NCI-H1105 treated with DMSO at 0.1 percent for 48 hours (cell line): ENCODE data around the gene ATCAY.

Experiments
- DNase-seq: peaks from one replicate; lab custom pipeline; 2025; lab: John Stamatoyannopoulos, UW

Gene ATCAY

GRCh38 chr19:3880471-3881271 lies at the start of gene ATCAY:
ATCAY (plus strand) TSS chr19:3880685; CDS start chr19:3885768, 5,083 bp downstream.
- peak; percentile 88 for DNase-seq

GRCh38 chr19:3831601-3832000 lies 48.9 kb upstream of the ATCAY start:
- DNase-seq, result no peak

GRCh38 chr19:3832001-3832400 lies 48.5 kb upstream of the ATCAY start:
- no peak for DNase-seq

GRCh38 chr19:3833578-3834348 lies 46.7 kb upstream of the ATCAY start:
- no peak for DNase-seq

GRCh38 chr19:3834349-3835054 lies 46.0 kb upstream of the ATCAY start:
- DNase-seq, result no peak

- no peak for DNase-seq
Observed at GRCh38 chr19:3835055-3835435, 45.4 kb upstream of the ATCAY start.

GRCh38 chr19:3836887-3837286 lies 43.6 kb upstream of the ATCAY start:
- DNase-seq, result no peak

- no peak for DNase-seq
Observed at GRCh38 chr19:3837332-3837731, 43.2 kb upstream of the ATCAY start.

- no peak for DNase-seq
Observed at GRCh38 chr19:3837922-3838321, 42.6 kb upstream of the ATCAY start.

GRCh38 chr19:3838661-3839060 lies 41.8 kb upstream of the ATCAY start:
- DNase-seq, result no peak

- DNase-seq, result no peak
Observed at GRCh38 chr19:3839941-3840340, 40.5 kb upstream of the ATCAY start.

GRCh38 chr19:3840804-3841203 lies 39.7 kb upstream of the ATCAY start:
- no peak for DNase-seq

GRCh38 chr19:3842948-3843347 lies 37.5 kb upstream of the ATCAY start:
- no peak for DNase-seq

GRCh38 chr19:3844596-3844995 lies 35.9 kb upstream of the ATCAY start:
- no peak for DNase-seq

GRCh38 chr19:3849092-3849491 lies 31.4 kb upstream of the ATCAY start:
- DNase-seq, result peak; percentile 13

GRCh38 chr19:3849787-3850186 lies 30.7 kb upstream of the ATCAY start:
- DNase-seq, result no peak

GRCh38 chr19:3850320-3850972 lies 30.0 kb upstream of the ATCAY start:
- no peak for DNase-seq

GRCh38 chr19:3851254-3852176 lies 29.0 kb upstream of the ATCAY start:
- DNase-seq, result no peak

- no peak for DNase-seq
Observed at GRCh38 chr19:3852177-3852511, 28.3 kb upstream of the ATCAY start.

- DNase-seq, result peak; percentile 15
Observed at GRCh38 chr19:3852614-3853254, 27.8 kb upstream of the ATCAY start.

GRCh38 chr19:3855320-3855719 lies 25.2 kb upstream of the ATCAY start:
- no peak for DNase-seq
